IMR-90 (cell line): ENCODE results near the gene LDHB. TPM values are rescaled to one million over a fixed set of nuclear protein-coding genes. Genes with fewer than 3 reads are reported as not detected.
A peak's percentile ranks its signal among the peaks of the same experiment; 100 is the strongest.

ENCODE experiments used
- ATAC-seq: fragments of 200-7000 bp; cut with Tn5 transposase; 2 replicates; pipeline ENCODE4 v1.9.1; 2020; ENCODE audit warnings: low read depth, mild to moderate bottlenecking, moderate library complexity
- Bru-seq: library from RNA; stranded (reverse); fragments of 400-500 nt; gene quantifications from one replicate; lab custom pipeline; 2021; lab: Mats Ljungman, UMichigan
- BruChase-seq, 2 experiments: library from RNA; stranded (reverse); fragments of 400-500 nt; gene quantifications; one replicate each; lab custom pipeline; 2021; lab: Mats Ljungman, UMichigan
- BruUV-seq: library from RNA; stranded (reverse); fragments of 400-500 nt; replicated peaks from 2 replicates; lab custom pipeline; 2021; lab: Mats Ljungman, UMichigan
- CTCF ChIA-PET: fragments of 300-600 bp; formaldehyde crosslinking; extraction: SDS; loops from one replicate; lab custom pipeline; 2021; ENCODE audit warnings: antibody characterized with exemption; lab: Yijun Ruan, JAX
- POLR2A ChIA-PET: fragments of 300-600 bp; sonication (Branson Sonifier 250); formaldehyde crosslinking; loops from one replicate; lab custom pipeline; 2022; ENCODE audit warnings: antibody characterized with exemption; ENCODE audit not compliant: unreplicated experiment; lab: Charles Lee
- DNase-seq: peaks from one replicate; pipeline ENCODE4 v3.0.0; 2013
- H2AFZ ChIP-seq: replicated peaks from 2 replicates; pipeline ENCODE3; 2013; ENCODE audit warnings: low read length, mild to moderate bottlenecking; ENCODE audit not compliant: poor library complexity
- H2AK5ac ChIP-seq: 2 replicates; pipeline ENCODE4 v1.6.1; 2013; ENCODE audit warnings: low read depth, low read length, inconsistent platforms
- H2AK9ac ChIP-seq: replicated peaks from 2 replicates; pipeline ENCODE3; 2013; ENCODE audit warnings: mild to moderate bottlenecking, low read depth, low read length, moderate library complexity; ENCODE audit not compliant: poor library complexity
- H2BK120ac ChIP-seq: 2 replicates; pipeline ENCODE4 v1.6.1; 2013; ENCODE audit warnings: low read depth, low read length, inconsistent platforms
- H2BK15ac ChIP-seq: 3 replicates; pipeline ENCODE4 v1.6.1; 2013; ENCODE audit warnings: low read depth, low read length, inconsistent platforms
- H2BK20ac ChIP-seq: 2 replicates; pipeline ENCODE4 v1.6.1; 2013; ENCODE audit warnings: low read depth, mild to moderate bottlenecking, inconsistent platforms, low read length, moderate library complexity
- H2BK5ac ChIP-seq: 2 replicates; pipeline ENCODE4 v1.6.1; 2013; ENCODE audit warnings: mild to moderate bottlenecking, low read depth, low read length, inconsistent platforms; ENCODE audit not compliant: poor library complexity, severe bottlenecking
- H3K14ac ChIP-seq: replicated peaks from 2 replicates; pipeline ENCODE4 v1.6.1; 2013; ENCODE audit warnings: low read depth, low read length, inconsistent platforms
- H3K18ac ChIP-seq: 2 replicates; pipeline ENCODE4 v1.6.1; 2013; ENCODE audit warnings: low read depth, low read length, control low read depth
- H3K23ac ChIP-seq: 2 replicates; pipeline ENCODE4 v1.6.1; 2013; ENCODE audit warnings: low read depth, low read length, inconsistent platforms
- H3K27ac ChIP-seq: 2 replicates; pipeline ENCODE4 v1.5.1; 2013; ENCODE audit warnings: mild to moderate bottlenecking, control low read depth, low read length; ENCODE audit not compliant: insufficient read depth
- H3K27me3 ChIP-seq: 2 replicates; pipeline ENCODE4 v1.6.1; 2013; ENCODE audit warnings: low read length; ENCODE audit not compliant: control insufficient read depth, insufficient read depth
- H3K36me3 ChIP-seq: 2 replicates; pipeline ENCODE4 v1.6.1; 2013; ENCODE audit warnings: low read length, mixed read lengths; ENCODE audit not compliant: control insufficient read depth, insufficient read depth
- H3K4ac ChIP-seq: 2 replicates; pipeline ENCODE4 v1.6.1; 2013; ENCODE audit warnings: low read depth, low read length, inconsistent platforms
- H3K4me1 ChIP-seq: 2 replicates; pipeline ENCODE4 v1.6.1; 2013; ENCODE audit warnings: low read length, mixed read lengths; ENCODE audit not compliant: control insufficient read depth, insufficient read depth
- H3K4me2 ChIP-seq: 2 replicates; pipeline ENCODE4 v1.6.1; 2013; ENCODE audit warnings: low read depth, mild to moderate bottlenecking, control low read depth, low read length, moderate library complexity
- H3K4me3 ChIP-seq: 2 replicates; pipeline ENCODE4 v1.5.1; 2013; ENCODE audit warnings: low read depth, mild to moderate bottlenecking, control low read depth, low read length, moderate library complexity; ENCODE audit not compliant: insufficient read depth
- H3K56ac ChIP-seq: 2 replicates; pipeline ENCODE4 v1.6.1; 2013; ENCODE audit warnings: low read length, inconsistent platforms; ENCODE audit not compliant: insufficient read depth; ENCODE audit errors: extremely low read depth
- H3K79me1 ChIP-seq, 2 experiments: 2 replicates each; pipeline ENCODE4 v1.6.1; 2013; ENCODE audit warnings: low read length in 2 of 2, inconsistent platforms in 1 of 2, low read depth in 1 of 2
- H3K9ac ChIP-seq: 2 replicates; pipeline ENCODE4 v1.6.1; 2013; ENCODE audit warnings: low read depth, low read length, control low read depth
- H3K9me1 ChIP-seq: 2 replicates; pipeline ENCODE4 v1.6.1; 2013; ENCODE audit warnings: low read length, inconsistent platforms; ENCODE audit not compliant: insufficient read depth
- H3K9me3 ChIP-seq: 2 replicates; pipeline ENCODE4 v1.6.1; 2013; ENCODE audit warnings: low read length; ENCODE audit not compliant: control insufficient read depth, insufficient read depth
- H4K20me1 ChIP-seq: 2 replicates; pipeline ENCODE4 v1.6.1; 2013; ENCODE audit warnings: low read length, inconsistent platforms; ENCODE audit not compliant: insufficient read depth
- H4K5ac ChIP-seq: 2 replicates; pipeline ENCODE4 v1.6.1; 2013; ENCODE audit warnings: mild to moderate bottlenecking, low read depth, low read length, control low read depth
- H4K8ac ChIP-seq, 2 experiments: 2 replicates each; pipeline ENCODE4 v1.6.1; 2013; ENCODE audit warnings: low read depth in 2 of 2, low read length in 2 of 2, control low read depth in 1 of 2, inconsistent platforms in 1 of 2
- H4K91ac ChIP-seq: 2 replicates; pipeline ENCODE4 v1.6.1; 2013; ENCODE audit warnings: low read depth, low read length, inconsistent platforms; ENCODE audit not compliant: insufficient read depth
- BHLHE40 ChIP-seq: fragments of 150-350 bp; IDR thresholded peaks from 2 replicates; pipeline ENCODE4 v1.6.1; 2016; ENCODE audit warnings: mild to moderate bottlenecking, low read depth, low read length
- CEBPB ChIP-seq: IDR thresholded peaks from 2 replicates; pipeline ENCODE4 v1.6.1; 2012; ENCODE audit warnings: low read depth, low read length, improper control_type of control experiment
- CHD1 ChIP-seq: IDR thresholded peaks from 2 replicates; pipeline ENCODE4 v1.6.1; 2012; ENCODE audit warnings: low read depth, low read length, improper control_type of control experiment
- FOS ChIP-seq: fragments of 150-350 bp; IDR thresholded peaks from 2 replicates; pipeline ENCODE4 v1.6.1; 2016; ENCODE audit warnings: low read depth, low read length
- MAFK ChIP-seq: IDR thresholded peaks from 2 replicates; pipeline ENCODE4 v1.6.1; 2012; ENCODE audit warnings: low read depth, low read length, improper control_type of control experiment
- MAZ ChIP-seq: IDR thresholded peaks from 2 replicates; pipeline ENCODE4 v1.6.1; 2012; ENCODE audit warnings: low read depth, mild to moderate bottlenecking, low read length, improper control_type of control experiment, moderate library complexity, borderline replicate concordance
- MXI1 ChIP-seq: IDR thresholded peaks from 2 replicates; pipeline ENCODE4 v1.6.1; 2012; ENCODE audit warnings: low read depth, mild to moderate bottlenecking, low read length, moderate library complexity, borderline replicate concordance
- POLR2A ChIP-seq: IDR thresholded peaks from 2 replicates; pipeline ENCODE4 v1.6.1; 2012; ENCODE audit warnings: mild to moderate bottlenecking, low read depth, low read length
- RAD21 ChIP-seq: IDR thresholded peaks from 2 replicates; pipeline ENCODE4 v1.6.1; 2012; ENCODE audit warnings: low read length, improper control_type of control experiment
- RCOR1 ChIP-seq: IDR thresholded peaks from 2 replicates; pipeline ENCODE4 v1.6.1; 2012; ENCODE audit warnings: mild to moderate bottlenecking, low read length, improper control_type of control experiment; ENCODE audit not compliant: insufficient replicate concordance
- RFX5 ChIP-seq: IDR thresholded peaks from 2 replicates; pipeline ENCODE4 v1.8.0; 2012; ENCODE audit warnings: low read depth, mild to moderate bottlenecking, low read length, moderate library complexity
- SMC3 ChIP-seq: fragments of 150-350 bp; IDR thresholded peaks from 2 replicates; pipeline ENCODE4 v1.6.1; 2016; ENCODE audit warnings: low read depth, mild to moderate bottlenecking, antibody characterized with exemption, low read length, moderate library complexity
- WGBS, 2 experiments: methylation state at CpG; one replicate each; pipeline versions ENCODE4 v1.1.5 to v1.1.7; 2013; ENCODE audit warnings: missing lambda C conversion rate in 2 of 2; ENCODE audit not compliant: insufficient read length in 1 of 2; ENCODE audit errors: extremely low coverage in 2 of 2; 5-methylcytosine and 5-hydroxymethylcytosine counted together
- dilution Hi-C: fragments of 300-500 bp; cut with HindIII; formaldehyde crosslinking; loops from one replicate; pipeline ENCODE4 v1.14.3; 2018; ENCODE audit warnings: low sequenced_read_pairs; ENCODE audit not compliant: unreplicated experiment
- in situ Hi-C: fragments of 300-500 bp; cut with MboI; formaldehyde crosslinking; loops from 3 replicates; pipeline ENCODE4 v1.14.3; 2019; ENCODE audit warnings: low sequenced_read_pairs, inconsistent platforms, mixed read lengths
- intact Hi-C: fragments of 100-400 bp; cut with micrococcal nuclease; formaldehyde crosslinking; loops from 2 replicates; pipeline ENCODE4 v1.10.0; 2022
- long read RNA-seq: library from polyadenylated mRNA; unstranded; transcript quantifications from one replicate; pipeline ENCODE4 v2.0.0, GENCODE V29; 2021; ENCODE audit not compliant: unreplicated experiment
- polyA plus RNA-seq, 3 experiments: library from polyadenylated mRNA; depleted of rRNA; stranded (reverse); fragments of >200 nt; gene quantifications; 2 replicates each; pipeline ENCODE4 v1.2.3, GENCODE V29; 2012; ENCODE audit warnings: low replicate concordance in 1 of 3
- total RNA-seq: library from RNA; depleted of rRNA; stranded (reverse); fragments of >200 nt; gene quantifications from 2 replicates; pipeline ENCODE4 v1.2.3, GENCODE V29; 2012; rRNA removed
- TF ChIP-seq, protein P1 (sequence below): fragments of 150-350 bp; IDR thresholded peaks from 2 replicates; pipeline ENCODE4 v1.6.1; 2016; ENCODE audit warnings: low read depth, mild to moderate bottlenecking, low read length, moderate library complexity, borderline replicate concordance
- TF ChIP-seq, protein P2 (sequence below): fragments of 150-350 bp; IDR thresholded peaks from 2 replicates; pipeline ENCODE4 v1.6.1; 2017; ENCODE audit warnings: mild to moderate bottlenecking, antibody characterized with exemption, low read length, low read depth

LDHB gene
- total RNA-seq: 623 and 997 TPM in 2 replicates
- polyA plus RNA-seq (2012; rRNA removed): 508 and 630 TPM in 2 replicates
- 67.9 and 182 TPM in 2 replicates for polyA plus RNA-seq (2012; cell fraction: cytosol; rRNA removed)
- polyA plus RNA-seq (2012; cell fraction: nucleus; rRNA removed; ENCODE audit: low replicate concordance): 14.8 and 167 TPM in 2 replicates
- Bru-seq, nascent RNA: percentile 99 among the genes with signal in this experiment
- BruChase-seq, experiment 1, labeled RNA remaining after a 6-hour chase: percentile 99 among the genes with signal in this experiment
- BruChase-seq, experiment 2, labeled RNA remaining after a 2-hour chase: percentile 99 among the genes with signal in this experiment
- long read RNA-seq, transcript LDHB-201 (8 exons, 1,303 nt): major isoform, 383 of 425 reads
- long read RNA-seq, partial matches to known transcripts: 11 of 425 reads
- long read RNA-seq, other reads (novel, unspliced or antisense): 28 of 425 reads

DNA sequence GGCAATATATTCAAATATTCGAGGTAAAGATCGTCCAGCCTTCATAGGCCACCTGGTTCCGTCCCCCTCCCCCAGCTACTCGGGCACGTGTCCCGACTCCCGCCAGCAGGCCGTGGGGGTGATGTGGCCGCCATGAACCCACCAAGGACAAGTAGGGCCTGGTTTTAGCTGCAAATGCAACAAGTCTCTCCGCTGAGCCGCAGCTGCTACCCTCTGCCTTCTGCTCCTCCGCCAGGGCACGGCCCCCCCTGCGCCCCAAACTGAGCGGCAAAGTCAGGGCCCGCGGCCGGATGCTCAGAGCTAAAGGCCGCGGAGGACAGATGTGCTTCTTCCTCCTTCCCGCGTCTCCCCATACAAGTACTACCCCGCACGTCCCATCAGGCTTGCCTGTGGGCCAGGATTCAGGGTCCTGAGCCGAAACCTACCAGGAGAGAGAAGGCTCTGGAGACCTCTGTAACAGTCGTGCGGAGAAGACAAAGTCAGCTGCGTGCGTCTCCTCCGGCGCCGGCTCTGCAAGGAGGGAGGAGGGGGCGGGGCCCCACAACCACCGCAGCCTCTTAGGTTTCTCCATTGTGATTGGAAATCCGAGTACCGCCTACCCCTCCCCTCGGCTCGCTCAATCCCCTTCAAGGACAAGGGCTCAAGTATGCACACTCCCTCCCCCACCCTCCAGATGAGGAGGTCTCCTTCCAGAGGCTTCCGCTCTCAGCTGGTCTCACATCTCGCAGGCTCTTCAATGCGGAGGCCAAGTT, at the start of gene LDHB:
TSS of gene LDHB (minus strand) at position 517 of the 752 bp plus-strand sequence. CDS start 3,171 bp downstream, outside the sequence.
- ATAC-seq (peak; percentile 99), DNase-seq (peak; percentile 96)
- BruUV-seq: no TSS peak
- H3K4me1 ChIP-seq: peaks cover 2% of the 10 kb centered on the region; the same call in 1 of the 2 replicates
- dilution Hi-C loops (no loop called here), intact Hi-C loops (loop anchor here (5.0 to 10.0 kb wide), 2 partner anchors 155 to 867 kb away; partner anchors contain the start of genes GOLT1B and RECQL), in situ Hi-C loops (no loop called here)
- peak within 1 kb of the TSS; percentile 93 for H3K56ac ChIP-seq
- CTCF ChIA-PET: interaction anchor here (1.0 to 1.5 kb wide), 2 partner anchors 9 to 23 kb away, joined by 3 to 6 read pairs; no protein-coding TSS in a partner anchor
- peak within 1 kb of the TSS; percentile 86 for H3K4me2 ChIP-seq
- H3K36me3 ChIP-seq: peaks cover 8% of the 10 kb centered on the region
- H3K27ac ChIP-seq: peak within 1 kb of the TSS; percentile 89
- H2AK5ac ChIP-seq: peak within 1 kb of the TSS; percentile 89
- H3K18ac ChIP-seq: peak within 1 kb of the TSS; percentile 58; the same call in 1 of the 2 replicates
- WGBS, 2 experiments: 0% methylated on average over 5 of the region's 41 CpGs; no CpG with 5 or more reads in 1 of the 2 experiments
- H4K5ac ChIP-seq: peak within 1 kb of the TSS; percentile 41; the same call in 1 of the 2 replicates
- peaks cover 13 to 24% of the 10 kb centered on the region in 2 experiments for H3K79me1 ChIP-seq
- peak within 1 kb of the TSS; percentile 94 for H3K14ac ChIP-seq
- peak within 1 kb of the TSS; percentile 73 for H2BK120ac ChIP-seq
- H3K9me1 ChIP-seq: no peaks in the 10 kb centered on the region
- H3K4me3 ChIP-seq: peak within 1 kb of the TSS; percentile 81
- peak within 1 kb of the TSS; percentile 97 for H2AK9ac ChIP-seq
- peak within 1 kb of the TSS; percentile 50; the same call in 1 of the 3 replicates for H2BK15ac ChIP-seq
- H4K8ac ChIP-seq: peak within 1 kb of the TSS; percentile 15 to 77; a peak in 3 of 4 replicates
- H2AFZ ChIP-seq: peak within 1 kb of the TSS; percentile 99
- H3K23ac ChIP-seq: peak within 1 kb of the TSS; percentile 95
- H2BK5ac ChIP-seq: peak within 1 kb of the TSS; percentile 79
- peak within 1 kb of the TSS; percentile 89 for H3K9ac ChIP-seq
- H3K27me3 ChIP-seq: no peaks in the 10 kb centered on the region
- H3K4ac ChIP-seq: peak within 1 kb of the TSS; percentile 96
- peaks cover 9% of the 10 kb centered on the region for H4K20me1 ChIP-seq
- H3K9me3 ChIP-seq: no peaks in the 10 kb centered on the region
- H2BK20ac ChIP-seq: no peak within 1 kb of the TSS
- POLR2A ChIA-PET: no interaction called here
- peak within 1 kb of the TSS; percentile 78 for H4K91ac ChIP-seq
- peak; percentile 31 for TF ChIP-seq RCOR1
- TF ChIP-seq, protein P1, sequence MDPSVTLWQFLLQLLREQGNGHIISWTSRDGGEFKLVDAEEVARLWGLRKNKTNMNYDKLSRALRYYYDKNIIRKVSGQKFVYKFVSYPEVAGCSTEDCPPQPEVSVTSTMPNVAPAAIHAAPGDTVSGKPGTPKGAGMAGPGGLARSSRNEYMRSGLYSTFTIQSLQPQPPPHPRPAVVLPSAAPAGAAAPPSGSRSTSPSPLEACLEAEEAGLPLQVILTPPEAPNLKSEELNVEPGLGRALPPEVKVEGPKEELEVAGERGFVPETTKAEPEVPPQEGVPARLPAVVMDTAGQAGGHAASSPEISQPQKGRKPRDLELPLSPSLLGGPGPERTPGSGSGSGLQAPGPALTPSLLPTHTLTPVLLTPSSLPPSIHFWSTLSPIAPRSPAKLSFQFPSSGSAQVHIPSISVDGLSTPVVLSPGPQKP: no peak
- TF ChIP-seq POLR2A: peak; percentile 84
- TF ChIP-seq BHLHE40: peak; percentile 83
- TF ChIP-seq SMC3: no peak
- TF ChIP-seq MXI1: peak; percentile 80; the same call in 1 of the 2 replicates
- TF ChIP-seq CEBPB: no peak
- TF ChIP-seq RFX5: no peak
- TF ChIP-seq FOS: no peak
- TF ChIP-seq MAFK: no peak
- TF ChIP-seq CHD1: no peak
- TF ChIP-seq, protein P2, sequence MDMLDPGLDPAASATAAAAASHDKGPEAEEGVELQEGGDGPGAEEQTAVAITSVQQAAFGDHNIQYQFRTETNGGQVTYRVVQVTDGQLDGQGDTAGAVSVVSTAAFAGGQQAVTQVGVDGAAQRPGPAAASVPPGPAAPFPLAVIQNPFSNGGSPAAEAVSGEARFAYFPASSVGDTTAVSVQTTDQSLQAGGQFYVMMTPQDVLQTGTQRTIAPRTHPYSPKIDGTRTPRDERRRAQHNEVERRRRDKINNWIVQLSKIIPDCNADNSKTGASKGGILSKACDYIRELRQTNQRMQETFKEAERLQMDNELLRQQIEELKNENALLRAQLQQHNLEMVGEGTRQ: peak; percentile 80
- peak; percentile 85; the same call in 1 of the 2 replicates for TF ChIP-seq MAZ
- no peak for TF ChIP-seq RAD21
